GM19240 (cell line): Measurements from ENCODE around the gene CDH5.
A peak's percentile ranks its signal among the peaks of the same experiment; 100 is the strongest.

ENCODE experiments used
- DNase-seq: peaks from one replicate; pipeline ENCODE4 v3.0.0; 2011; ENCODE audit warnings: low spot score; ENCODE audit not compliant: insufficient read length

The CDH5 gene

DNA sequence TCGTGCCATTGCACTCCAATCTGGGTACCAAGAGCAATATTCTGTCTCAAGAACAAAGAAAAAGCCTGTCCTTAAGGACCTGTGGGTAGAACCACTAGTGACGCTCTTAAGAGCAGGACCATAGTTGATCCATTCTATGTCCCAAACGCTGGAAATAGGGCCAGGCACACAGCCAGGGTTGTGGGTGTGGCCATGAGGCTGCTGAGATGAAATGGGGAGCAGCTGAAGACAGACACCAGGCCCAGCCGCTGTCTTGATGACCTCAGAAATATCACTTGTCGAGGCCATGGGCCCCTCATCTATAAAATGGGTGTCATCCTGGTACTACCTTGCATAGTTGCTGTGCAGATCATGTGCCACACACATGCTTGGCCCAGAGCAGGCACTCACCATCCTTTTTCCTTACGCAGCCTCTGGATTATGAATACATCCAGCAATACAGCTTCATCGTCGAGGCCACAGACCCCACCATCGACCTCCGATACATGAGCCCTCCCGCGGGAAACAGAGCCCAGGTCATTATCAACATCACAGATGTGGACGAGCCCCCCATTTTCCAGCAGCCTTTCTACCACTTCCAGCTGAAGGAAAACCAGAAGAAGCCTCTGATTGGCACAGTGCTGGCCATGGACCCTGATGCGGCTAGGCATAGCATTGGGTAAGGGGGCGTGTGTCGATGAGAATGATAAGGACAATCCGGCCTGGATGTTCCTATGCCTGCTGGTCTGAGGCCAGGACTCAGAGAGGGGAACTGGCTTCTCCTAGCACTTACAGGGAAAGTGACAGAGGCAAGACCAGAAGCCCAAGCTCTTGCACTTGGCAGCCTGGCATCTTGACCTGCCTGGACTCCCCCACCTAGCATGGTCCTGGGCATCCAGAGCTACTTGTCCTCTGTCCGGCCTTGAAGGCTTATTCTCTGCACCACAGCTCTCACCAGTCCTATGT is 25.5 kb downstream of the CDH5 start:
- no peak for DNase-seq

DNA sequence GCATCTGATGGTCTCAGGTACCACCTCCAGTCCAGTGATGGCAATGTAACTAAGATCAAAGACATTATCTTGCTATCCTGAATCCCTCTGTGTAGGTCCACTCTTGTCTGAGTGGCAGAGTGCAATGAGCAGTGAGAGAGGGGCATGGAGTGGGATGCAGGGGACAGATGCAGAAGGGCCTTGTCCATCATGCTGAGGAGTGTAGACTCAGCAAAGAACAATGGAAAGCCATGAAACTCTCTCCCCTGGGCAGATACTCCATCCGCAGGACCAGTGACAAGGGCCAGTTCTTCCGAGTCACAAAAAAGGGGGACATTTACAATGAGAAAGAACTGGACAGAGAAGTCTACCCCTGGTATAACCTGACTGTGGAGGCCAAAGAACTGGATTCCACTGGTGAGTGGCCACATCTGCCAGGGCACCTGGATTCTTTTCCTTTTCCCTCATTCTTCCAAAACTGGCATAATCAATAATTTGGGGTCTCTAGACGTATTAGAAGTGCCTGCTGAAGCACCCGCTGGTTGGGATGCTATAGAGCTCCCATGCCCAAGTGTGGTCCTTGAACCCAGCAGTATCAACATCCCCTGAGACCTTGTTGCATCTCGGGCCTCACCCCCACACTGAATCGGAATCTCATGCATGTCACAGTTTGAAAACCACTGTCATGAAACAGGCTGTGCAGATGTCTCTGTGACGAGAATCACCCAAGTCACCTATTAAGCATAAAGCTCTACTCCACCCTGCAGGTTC is 29.5 kb downstream of the CDH5 start:
- no peak for DNase-seq

DNA sequence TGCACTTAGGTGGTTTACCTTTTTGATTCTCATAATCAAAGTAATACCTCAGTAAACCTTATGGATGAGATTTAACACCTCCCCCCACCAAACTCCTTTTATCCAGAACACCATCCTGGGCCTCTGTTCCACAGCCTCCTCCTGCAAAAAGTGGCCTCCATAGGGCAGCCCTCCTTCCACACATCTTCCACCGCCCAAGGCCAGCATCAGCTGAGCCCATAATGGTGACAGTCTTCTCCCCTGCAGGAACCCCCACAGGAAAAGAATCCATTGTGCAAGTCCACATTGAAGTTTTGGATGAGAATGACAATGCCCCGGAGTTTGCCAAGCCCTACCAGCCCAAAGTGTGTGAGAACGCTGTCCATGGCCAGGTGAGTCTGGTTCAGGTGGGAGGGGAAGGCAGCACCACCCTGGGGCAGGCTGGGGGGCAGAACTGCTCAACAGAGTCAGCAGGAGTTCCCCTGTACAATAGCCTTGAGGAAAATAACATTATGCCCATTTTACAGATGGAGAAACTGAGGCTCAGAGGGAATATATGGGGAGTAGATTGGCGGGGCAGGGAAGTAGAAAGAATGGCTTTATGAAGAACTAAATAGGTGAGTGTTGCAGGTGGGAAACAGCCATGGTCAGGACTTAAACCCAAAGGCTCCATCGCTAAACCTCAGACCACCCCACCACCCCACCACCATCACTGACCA is 31.4 kb downstream of the CDH5 start:
- DNase-seq: no peak

DNA sequence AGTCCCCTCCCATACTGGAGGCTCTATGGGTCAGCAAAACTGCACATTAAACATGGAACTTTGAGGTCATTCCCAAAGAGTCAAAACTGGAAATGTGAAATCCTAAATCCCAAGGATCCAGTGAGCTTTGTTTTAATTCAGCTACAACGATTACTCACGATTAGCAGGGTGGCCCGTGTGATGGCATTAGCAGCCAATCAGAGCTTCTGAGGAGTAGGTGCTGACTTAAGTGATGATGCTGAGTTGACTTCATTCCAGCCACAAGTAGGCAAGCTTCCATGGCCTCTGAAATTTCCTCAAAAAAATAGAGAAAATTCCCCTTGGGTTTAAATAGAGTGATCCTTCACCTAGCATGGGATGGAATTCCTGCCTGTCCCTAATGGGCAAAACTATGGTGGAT is 32.5 kb downstream of the CDH5 start:
- DNase-seq: no peak

DNA sequence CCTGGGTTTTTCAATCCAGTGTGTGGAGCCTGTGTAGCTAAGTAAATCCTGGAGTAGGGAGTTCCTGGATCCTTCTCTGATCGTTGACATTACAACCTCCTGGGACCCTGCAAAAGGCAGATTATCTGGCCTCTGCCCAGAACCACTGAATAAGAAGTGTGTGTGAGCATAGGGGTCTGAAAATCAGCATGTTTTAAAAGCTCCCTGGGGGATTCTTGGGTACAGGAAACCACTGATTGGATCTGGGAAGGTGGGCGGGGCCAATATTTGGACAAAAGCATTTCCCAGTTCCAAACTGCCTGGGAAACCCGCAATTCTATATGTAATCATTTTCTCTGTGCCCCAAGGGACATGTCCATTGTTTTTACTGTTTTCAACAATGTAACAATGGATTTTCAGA is 33.4 kb downstream of the CDH5 start:
- no peak for DNase-seq

DNA sequence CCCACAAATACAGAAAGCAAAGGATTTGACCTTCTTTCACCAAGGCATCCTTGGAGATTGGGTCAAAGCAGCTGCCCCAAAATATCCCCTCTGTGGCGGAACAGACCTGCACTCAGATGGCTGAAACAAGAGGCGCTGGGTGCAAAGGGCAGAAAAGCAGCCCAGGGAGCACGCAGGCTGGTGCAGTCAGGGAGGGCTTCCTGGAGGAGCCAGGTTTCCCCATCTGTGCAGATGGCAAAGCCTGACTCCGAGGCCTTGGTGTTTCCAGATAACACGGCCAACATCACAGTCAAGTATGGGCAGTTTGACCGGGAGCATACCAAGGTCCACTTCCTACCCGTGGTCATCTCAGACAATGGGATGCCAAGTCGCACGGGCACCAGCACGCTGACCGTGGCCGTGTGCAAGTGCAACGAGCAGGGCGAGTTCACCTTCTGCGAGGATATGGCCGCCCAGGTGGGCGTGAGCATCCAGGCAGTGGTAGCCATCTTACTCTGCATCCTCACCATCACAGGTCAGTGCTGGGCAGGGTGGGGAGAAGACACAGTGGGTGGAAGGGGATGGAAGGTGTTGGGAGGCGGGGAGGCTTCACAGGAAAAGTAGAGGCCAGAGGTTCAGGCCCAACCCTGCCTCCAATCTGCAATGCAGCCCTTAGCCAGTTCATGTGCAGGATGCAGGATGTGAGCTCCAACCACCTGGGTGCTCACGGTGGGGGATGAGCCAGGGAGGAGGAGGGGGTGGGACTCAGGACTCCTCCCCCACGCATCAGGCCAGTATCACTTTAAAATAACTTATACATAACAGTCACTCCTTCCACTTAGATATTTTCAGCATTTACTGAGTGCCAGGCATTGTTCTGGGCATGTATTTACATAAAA is 34.3 kb downstream of the CDH5 start:
- DNase-seq: no peak

DNA sequence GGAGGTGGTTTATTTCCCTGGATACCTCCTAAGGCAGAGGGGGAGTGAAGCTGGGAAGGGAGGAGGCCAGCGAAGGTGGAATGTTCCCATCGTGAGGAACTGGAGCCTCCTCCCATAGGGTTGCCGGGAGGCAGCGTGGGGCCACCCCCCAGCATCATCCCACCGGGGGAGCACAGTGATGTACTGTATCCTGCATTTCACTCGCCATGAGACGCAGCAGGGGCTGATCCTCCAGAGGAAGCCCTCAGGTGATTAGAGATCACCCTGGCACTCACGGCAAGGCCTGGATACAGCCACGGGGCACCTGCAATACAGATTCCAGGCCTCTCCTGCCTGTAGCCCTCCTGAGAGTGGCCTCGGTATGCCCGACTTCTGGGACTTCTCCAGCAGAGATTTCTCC is 35.1 kb downstream of the CDH5 start:
- DNase-seq: no peak

DNA sequence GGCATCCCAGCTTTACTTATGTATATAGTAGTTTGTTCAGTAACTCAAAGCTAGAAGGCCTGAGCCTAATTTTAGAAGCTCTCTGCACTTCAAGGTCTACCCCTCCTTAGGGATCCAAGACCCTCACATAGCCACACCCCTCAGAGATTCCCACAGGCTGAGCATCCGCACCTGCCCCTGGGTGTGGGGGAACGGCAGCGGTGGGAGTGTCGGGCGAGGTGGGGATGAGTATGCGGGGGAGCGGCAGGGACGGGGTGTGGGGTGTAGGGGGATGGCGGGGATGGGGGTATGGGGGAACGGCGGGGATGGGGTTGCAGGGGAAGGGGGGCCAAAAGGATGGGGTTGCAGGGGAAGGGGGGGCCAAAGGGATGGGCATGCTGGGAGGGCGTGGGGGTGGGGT is 35.7 kb downstream of the CDH5 start:
- DNase-seq: no peak

DNA sequence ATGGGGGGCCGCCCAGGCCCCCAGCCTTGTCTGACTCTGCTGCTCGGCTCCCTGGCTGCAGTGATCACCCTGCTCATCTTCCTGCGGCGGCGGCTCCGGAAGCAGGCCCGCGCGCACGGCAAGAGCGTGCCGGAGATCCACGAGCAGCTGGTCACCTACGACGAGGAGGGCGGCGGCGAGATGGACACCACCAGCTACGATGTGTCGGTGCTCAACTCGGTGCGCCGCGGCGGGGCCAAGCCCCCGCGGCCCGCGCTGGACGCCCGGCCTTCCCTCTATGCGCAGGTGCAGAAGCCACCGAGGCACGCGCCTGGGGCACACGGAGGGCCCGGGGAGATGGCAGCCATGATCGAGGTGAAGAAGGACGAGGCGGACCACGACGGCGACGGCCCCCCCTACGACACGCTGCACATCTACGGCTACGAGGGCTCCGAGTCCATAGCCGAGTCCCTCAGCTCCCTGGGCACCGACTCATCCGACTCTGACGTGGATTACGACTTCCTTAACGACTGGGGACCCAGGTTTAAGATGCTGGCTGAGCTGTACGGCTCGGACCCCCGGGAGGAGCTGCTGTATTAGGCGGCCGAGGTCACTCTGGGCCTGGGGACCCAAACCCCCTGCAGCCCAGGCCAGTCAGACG is 36.2 kb downstream of the CDH5 start:
- no peak for DNase-seq

DNA sequence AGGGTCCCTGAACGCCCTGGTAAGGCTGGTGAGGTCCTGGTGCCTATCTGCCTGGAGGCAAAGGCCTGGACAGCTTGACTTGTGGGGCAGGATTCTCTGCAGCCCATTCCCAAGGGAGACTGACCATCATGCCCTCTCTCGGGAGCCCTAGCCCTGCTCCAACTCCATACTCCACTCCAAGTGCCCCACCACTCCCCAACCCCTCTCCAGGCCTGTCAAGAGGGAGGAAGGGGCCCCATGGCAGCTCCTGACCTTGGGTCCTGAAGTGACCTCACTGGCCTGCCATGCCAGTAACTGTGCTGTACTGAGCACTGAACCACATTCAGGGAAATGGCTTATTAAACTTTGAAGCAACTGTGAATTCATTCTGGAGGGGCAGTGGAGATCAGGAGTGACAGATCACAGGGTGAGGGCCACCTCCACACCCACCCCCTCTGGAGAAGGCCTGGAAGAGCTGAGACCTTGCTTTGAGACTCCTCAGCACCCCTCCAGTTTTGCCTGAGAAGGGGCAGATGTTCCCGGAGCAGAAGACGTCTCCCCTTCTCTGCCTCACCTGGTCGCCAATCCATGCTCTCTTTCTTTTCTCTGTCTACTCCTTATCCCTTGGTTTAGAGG is 37.1 kb downstream of the CDH5 start:
- no peak for DNase-seq

DNA sequence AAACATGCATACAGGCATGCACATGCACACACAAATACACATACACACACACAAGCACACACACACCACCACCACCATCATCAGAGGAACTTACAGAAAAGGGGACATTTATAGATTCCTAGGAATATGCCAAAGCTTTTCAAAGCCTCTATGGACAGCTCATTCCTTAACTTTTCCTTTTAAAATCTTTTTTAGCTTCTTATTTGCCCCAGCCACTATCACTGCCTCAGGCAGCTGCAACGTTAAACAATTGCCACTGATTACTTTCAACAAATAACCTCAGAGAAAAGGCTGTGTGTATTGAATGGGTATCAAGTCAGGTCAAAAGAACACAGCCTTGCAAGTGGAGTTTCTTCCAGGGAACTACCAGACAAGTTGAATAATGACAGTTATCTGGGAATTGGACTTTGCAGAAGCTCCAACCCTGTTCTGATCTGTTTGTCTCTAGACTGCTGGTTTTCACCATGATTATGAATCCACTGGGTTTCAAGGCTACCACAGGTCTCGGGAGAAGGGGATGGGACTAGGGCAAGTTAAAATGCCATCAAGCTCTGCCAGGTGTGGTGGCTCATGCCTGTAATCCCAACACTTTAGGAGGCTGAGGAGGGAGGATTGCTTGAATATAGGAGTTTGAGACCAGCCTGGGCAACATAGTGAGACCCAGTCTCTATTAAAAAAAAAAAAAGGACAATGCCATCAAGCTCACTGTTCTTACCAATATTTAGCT is 38.7 kb downstream of the CDH5 start:
- DNase-seq: no peak

DNA sequence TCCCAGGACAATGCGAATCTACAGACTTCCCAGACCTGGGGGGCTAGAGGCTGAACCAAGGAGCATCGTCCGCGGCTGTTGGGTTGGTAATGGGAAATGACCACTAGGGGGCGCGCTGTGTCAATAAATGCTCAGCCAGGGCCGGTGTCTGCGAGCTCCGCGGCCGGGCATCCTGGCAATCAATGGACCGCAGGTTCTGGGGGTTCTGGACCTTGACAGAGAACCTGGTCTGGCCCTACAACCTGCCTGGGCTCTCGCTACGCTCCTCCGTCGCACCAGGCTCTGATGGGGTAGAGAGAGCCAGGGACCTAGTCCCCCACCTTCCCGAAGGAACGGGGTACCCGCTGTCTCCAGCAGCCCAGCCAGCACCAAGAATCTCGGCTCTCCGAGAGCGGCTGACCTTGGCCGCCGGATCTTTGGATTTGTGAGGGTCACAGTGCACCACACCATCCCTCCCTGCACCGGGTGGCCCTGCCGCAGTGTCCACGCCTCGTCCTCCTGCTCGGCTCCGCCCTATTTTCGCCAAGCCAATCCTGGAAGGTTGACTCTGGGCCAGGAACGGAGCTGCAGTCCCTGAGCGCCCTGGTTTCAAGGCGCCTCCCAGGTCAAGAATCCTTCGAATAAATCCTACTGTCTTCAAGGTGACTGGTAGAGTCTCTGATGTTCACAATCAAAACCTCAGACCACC is 40.2 kb downstream of the CDH5 start:
- peak; percentile 91 for DNase-seq

DNA sequence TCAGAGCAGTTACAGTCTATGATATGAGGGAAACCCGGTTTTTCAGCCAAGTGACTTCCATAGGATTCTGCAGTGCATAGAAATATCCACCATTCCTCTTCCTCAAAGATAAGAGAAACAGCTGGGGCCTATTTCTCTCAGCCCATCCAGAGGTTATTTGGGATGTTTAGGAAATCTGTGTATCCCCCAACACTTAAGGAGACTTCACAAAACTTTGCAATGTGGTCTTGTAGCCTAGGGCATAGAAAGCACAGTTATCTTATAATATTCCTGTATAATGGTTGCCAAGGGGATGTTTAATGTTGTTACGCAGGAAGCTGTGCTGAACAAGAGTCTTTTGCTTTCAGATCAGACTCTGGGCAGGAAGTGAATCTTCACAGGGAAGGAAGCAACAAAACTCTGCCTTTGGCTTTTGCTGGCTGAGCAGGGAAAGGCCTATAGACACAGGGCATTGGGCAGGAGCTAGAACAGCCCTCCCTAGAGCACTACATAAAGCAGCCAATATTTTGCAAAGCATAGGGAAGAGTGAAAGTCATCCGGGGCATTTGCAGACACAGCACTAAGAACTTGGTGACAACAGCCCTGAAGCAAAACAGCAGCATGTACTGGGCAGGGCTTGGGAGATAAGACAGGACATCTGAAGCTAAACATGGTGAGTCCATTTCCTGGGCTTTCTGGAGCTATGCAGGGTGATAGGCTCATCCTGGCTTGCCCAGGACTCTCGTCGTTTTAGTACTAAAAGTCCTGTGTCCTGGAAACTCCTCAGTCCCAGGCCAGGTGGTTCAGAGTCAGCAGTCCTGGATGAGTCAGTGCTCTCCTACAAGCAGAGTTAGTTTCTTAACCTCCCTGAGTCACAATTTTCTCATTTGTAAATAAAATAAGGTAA is 41.9 kb downstream of the CDH5 start:
- no peak for DNase-seq

DNA sequence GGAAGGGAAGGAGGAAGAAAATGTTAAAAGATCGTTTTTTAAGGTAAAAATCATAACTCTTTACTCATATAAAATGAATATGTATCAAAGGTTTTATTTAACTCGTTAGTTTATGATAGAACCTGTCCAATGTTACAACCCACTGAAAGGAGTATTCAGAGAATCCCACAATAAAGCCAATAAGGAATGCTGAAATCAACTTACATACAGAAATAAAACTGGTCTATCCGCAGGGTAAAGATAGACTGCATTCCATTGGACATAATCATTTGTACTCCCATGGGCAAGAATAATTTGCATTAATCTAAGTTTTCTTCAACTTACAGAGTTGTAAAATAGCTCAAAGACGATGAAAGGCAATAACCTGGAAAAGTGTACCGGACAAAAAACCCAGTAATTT is 42.7 kb downstream of the CDH5 start:
- DNase-seq: no peak

DNA sequence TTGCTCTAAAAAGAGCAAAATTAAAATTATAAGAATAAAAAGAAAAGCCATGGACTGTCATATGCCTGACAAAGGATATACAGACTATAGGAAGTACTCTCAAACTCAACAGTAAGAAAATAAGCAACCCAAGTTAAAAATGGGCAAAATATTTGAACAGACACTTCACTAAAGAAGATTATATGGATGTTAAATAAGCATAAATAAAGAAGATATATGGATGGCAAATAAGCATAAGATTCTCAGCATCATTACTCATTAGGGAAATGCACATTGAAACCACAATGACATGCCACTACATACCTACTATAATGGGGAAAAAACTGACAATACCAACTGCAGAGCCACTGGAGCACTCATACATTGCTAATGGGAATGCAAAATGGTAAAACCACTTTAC is 45.7 kb downstream of the CDH5 start:
- DNase-seq: no peak

DNA sequence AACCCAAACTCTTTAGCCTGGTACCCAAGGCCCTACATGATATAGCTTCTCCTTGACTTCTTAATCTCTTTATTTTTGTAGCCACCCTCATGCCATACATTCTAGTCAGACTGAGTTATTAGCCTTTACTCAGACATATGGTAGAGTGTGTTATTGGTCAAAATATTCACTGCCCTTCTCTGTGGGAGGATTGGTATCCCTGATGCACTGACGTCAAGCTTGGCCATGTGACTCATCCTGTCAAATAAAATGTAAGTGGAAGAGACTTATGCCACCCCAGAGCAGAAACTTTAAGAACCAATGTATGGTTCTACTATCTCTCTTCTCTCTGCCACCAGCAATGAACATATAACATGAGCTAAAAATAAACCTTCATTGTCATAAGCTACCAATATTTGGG is 48.4 kb downstream of the CDH5 start:
- no peak for DNase-seq

DNA sequence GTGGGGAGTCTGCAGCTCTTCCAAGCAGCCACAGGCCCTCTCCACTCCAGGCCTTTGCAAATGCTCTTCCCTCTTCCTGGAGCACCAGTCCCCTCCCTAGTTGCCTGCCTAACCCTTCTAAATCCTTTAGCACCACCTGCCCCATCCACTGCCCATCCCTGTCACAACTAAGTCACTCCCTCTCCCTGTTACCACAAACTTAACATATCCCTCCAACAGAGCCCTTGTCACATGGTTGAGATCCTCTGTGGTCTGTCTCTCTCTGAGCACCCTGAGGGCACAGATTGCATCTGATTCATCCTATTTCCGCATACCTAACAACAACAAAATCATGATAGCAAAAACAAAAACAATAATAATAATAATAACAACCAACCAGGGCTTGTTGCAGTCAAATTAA is 49.6 kb downstream of the CDH5 start:
- no peak for DNase-seq
